SU-DHL-6 (cell line): ENCODE results near the gene AMN1.
A peak's percentile ranks its signal among the peaks of the same experiment; 100 is the strongest.
"Not testable (repeated sequence)": the region's sequence is repeated elsewhere in the genome, so short reads cannot be mapped to it uniquely, and the experiment has no call there.

ENCODE experiments used
- H2AFZ ChIP-seq: fragments of 200-600 bp; sonication (generic); 2 replicates; pipeline ENCODE4 v1.6.1; 2014; ENCODE audit warnings: low read depth, mild to moderate bottlenecking, moderate library complexity, mixed read lengths, antibody characterized with exemption, low read length; ENCODE audit not compliant: severe bottlenecking
- H3F3A ChIP-seq: fragments of 200-600 bp; shearing (Covaris generic); 2 replicates; pipeline ENCODE4 v1.6.0; 2016; ENCODE audit warnings: antibody characterized with exemption, mild to moderate bottlenecking; ENCODE audit not compliant: insufficient read depth
- H3K27ac ChIP-seq: fragments of 200-600 bp; sonication (generic); 2 replicates; pipeline ENCODE4 v1.5.1; 2016; ENCODE audit warnings: low read depth, mild to moderate bottlenecking, low read length, moderate library complexity, mixed read lengths
- H3K27me3 ChIP-seq: fragments of 200-600 bp; sonication (generic), shearing (Covaris generic); 2 replicates; pipeline ENCODE4 v1.6.0; 2014; ENCODE audit warnings: mild to moderate bottlenecking, low read length
- H3K36me3 ChIP-seq: fragments of 200-600 bp; sonication (generic); 2 replicates; pipeline ENCODE4 v1.6.1; 2014; ENCODE audit warnings: mild to moderate bottlenecking, low read length, mixed read lengths
- H3K4me2 ChIP-seq: fragments of 300-600, 200-600 bp; shearing (Covaris generic), sonication (generic); 2 replicates; pipeline ENCODE4 v1.6.0; 2014; ENCODE audit warnings: low read length, low read depth, mild to moderate bottlenecking; ENCODE audit not compliant: poor library complexity, severe bottlenecking
- H3K4me3 ChIP-seq: fragments of 200-600 bp; sonication (generic); 2 replicates; pipeline ENCODE4 v1.5.1; 2014; ENCODE audit warnings: antibody characterized with exemption, low read length, mild to moderate bottlenecking, mixed read lengths; ENCODE audit not compliant: insufficient read depth, poor library complexity, severe bottlenecking
- H3K79me2 ChIP-seq: fragments of 200-600 bp; sonication (generic); 2 replicates; pipeline ENCODE4 v1.6.1; 2014; ENCODE audit warnings: mild to moderate bottlenecking, low read length, moderate library complexity; ENCODE audit not compliant: insufficient read depth
- H3K9ac ChIP-seq: fragments of 200-600 bp; sonication (generic); 2 replicates; pipeline ENCODE4 v1.7.0; 2014; ENCODE audit warnings: mild to moderate bottlenecking, low read length
- H3K9me2 ChIP-seq: fragments of 200-600 bp; sonication (generic); replicated peaks from 2 replicates; pipeline ENCODE4 v1.6.1; 2014; ENCODE audit warnings: low read length; ENCODE audit not compliant: insufficient read depth
- H3K9me3 ChIP-seq: fragments of 200-600 bp; sonication (generic); 2 replicates; pipeline ENCODE4 v1.6.1; 2014; ENCODE audit warnings: low read length, mixed read lengths; ENCODE audit not compliant: insufficient read depth
- H4K20me1 ChIP-seq: fragments of 200-600 bp; sonication (generic); 2 replicates; pipeline ENCODE4 v1.6.1; 2014; ENCODE audit warnings: low read depth, mild to moderate bottlenecking, antibody characterized with exemption, low read length, moderate library complexity, mixed read lengths
- EZH2phosphoT487 ChIP-seq: fragments of 200-600 bp; sonication (generic), shearing (Covaris generic); conservative IDR thresholded peaks from 2 replicates; pipeline ENCODE4 v1.6.1; 2018; ENCODE audit warnings: mild to moderate bottlenecking, antibody characterized with exemption, low read length, moderate library complexity, mixed read lengths
- TF ChIP-seq, protein P1 (sequence below): fragments of 200-600 bp; sonication (generic); IDR thresholded peaks from one replicate; pipeline ENCODE4 v1.5.1; 2017; ENCODE audit warnings: antibody characterized with exemption, mild to moderate bottlenecking, low read length, moderate library complexity; ENCODE audit not compliant: insufficient read depth, poor library complexity, severe bottlenecking

Gene AMN1

GRCh38 chr12:31745242-31745641 lies 16.4 kb upstream of the AMN1 start:
- Histone ChIP-seq H3K4me3 (no peak overlapping the region), H4K20me1 (no peaks in the 10 kb centered on the region), H3K36me3 (no peaks in the 10 kb centered on the region), H3K9me3 (no peaks in the 10 kb centered on the region), H2AFZ (no peak overlapping the region), H3F3A (peaks cover 42% of the 10 kb centered on the region), H3K27ac (peak overlapping the region; percentile 77; the same call in 1 of the 2 replicates), H3K79me2 (no peaks in the 10 kb centered on the region), H3K9me2 (no peaks in the 10 kb centered on the region), H3K4me2 (no peak overlapping the region), H3K9ac (no peak overlapping the region), H3K27me3 (no peaks in the 10 kb centered on the region)
- TF ChIP-seq, protein P1, sequence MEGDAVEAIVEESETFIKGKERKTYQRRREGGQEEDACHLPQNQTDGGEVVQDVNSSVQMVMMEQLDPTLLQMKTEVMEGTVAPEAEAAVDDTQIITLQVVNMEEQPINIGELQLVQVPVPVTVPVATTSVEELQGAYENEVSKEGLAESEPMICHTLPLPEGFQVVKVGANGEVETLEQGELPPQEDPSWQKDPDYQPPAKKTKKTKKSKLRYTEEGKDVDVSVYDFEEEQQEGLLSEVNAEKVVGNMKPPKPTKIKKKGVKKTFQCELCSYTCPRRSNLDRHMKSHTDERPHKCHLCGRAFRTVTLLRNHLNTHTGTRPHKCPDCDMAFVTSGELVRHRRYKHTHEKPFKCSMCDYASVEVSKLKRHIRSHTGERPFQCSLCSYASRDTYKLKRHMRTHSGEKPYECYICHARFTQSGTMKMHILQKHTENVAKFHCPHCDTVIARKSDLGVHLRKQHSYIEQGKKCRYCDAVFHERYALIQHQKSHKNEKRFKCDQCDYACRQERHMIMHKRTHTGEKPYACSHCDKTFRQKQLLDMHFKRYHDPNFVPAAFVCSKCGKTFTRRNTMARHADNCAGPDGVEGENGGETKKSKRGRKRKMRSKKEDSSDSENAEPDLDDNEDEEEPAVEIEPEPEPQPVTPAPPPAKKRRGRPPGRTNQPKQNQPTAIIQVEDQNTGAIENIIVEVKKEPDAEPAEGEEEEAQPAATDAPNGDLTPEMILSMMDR = no peak
- no peak for TF ChIP-seq EZH2phosphoT487

- Histone ChIP-seq H3K27ac (peak overlapping the region; percentile 77; the same call in 1 of the 2 replicates), H3F3A (peaks cover 42% of the 10 kb centered on the region)
- not testable (repeated sequence) for H4K20me1 ChIP-seq, H3K4me2 ChIP-seq, H2AFZ ChIP-seq, H3K79me2 ChIP-seq, H3K36me3 ChIP-seq, H3K27me3 ChIP-seq, H3K9me2 ChIP-seq, H3K9me3 ChIP-seq, H3K9ac ChIP-seq, H3K4me3 ChIP-seq
Measured at GRCh38 chr12:31744363-31744762, 15.5 kb upstream of the AMN1 start.

GRCh38 chr12:31742891-31743290 lies 14.1 kb upstream of the AMN1 start:
- no peaks in the 10 kb centered on the region for H3K36me3 ChIP-seq
- no peaks in the 10 kb centered on the region for H3K27me3 ChIP-seq
- no peaks in the 10 kb centered on the region for H3K9me3 ChIP-seq
- H3F3A ChIP-seq = peaks cover 42% of the 10 kb centered on the region
- H4K20me1 ChIP-seq = no peaks in the 10 kb centered on the region
- peak overlapping the region; percentile 14 for H3K4me2 ChIP-seq
- no peak for TF ChIP-seq EZH2phosphoT487
- TF ChIP-seq, protein P1 = no peak
- H3K9ac ChIP-seq = no peak overlapping the region
- H3K4me3 ChIP-seq = no peak overlapping the region
- no peaks in the 10 kb centered on the region for H3K79me2 ChIP-seq
- no peaks in the 10 kb centered on the region for H3K9me2 ChIP-seq
- no peak overlapping the region for H2AFZ ChIP-seq
- peak overlapping the region; percentile 21 for H3K27ac ChIP-seq

GRCh38 chr12:31740628-31741027 lies 11.8 kb upstream of the AMN1 start:
- Histone ChIP-seq H4K20me1 (no peaks in the 10 kb centered on the region), H3K9ac (no peak overlapping the region), H3K9me3 (no peaks in the 10 kb centered on the region), H3K4me2 (no peak overlapping the region), H3K4me3 (no peak overlapping the region), H3K27ac (no peak overlapping the region), H3K9me2 (no peaks in the 10 kb centered on the region), H3K36me3 (no peaks in the 10 kb centered on the region), H3K79me2 (no peaks in the 10 kb centered on the region), H3K27me3 (no peaks in the 10 kb centered on the region), H3F3A (peaks cover 28% of the 10 kb centered on the region), H2AFZ (no peak overlapping the region)
- no peak for TF ChIP-seq EZH2phosphoT487
- TF ChIP-seq, protein P1 = no peak
